HL-60/S4 treated with phorbol 12-myristate 13-acetate at 8.2 ng/mL for 4 days and 3 days (cell line): ENCODE results near the gene HSP90AA1.
"Not testable (repeated sequence)": the region's sequence is repeated elsewhere in the genome, so short reads cannot be mapped to it uniquely, and the experiment has no call there.

Source experiments
- in situ Hi-C: fragments of 300-500 bp; cut with MboI; formaldehyde crosslinking; loops from 2 replicates; pipeline ENCODE4 v1.15.0; 2022; ENCODE audit warnings: low sequenced_read_pairs

HSP90AA1 gene

DNA sequence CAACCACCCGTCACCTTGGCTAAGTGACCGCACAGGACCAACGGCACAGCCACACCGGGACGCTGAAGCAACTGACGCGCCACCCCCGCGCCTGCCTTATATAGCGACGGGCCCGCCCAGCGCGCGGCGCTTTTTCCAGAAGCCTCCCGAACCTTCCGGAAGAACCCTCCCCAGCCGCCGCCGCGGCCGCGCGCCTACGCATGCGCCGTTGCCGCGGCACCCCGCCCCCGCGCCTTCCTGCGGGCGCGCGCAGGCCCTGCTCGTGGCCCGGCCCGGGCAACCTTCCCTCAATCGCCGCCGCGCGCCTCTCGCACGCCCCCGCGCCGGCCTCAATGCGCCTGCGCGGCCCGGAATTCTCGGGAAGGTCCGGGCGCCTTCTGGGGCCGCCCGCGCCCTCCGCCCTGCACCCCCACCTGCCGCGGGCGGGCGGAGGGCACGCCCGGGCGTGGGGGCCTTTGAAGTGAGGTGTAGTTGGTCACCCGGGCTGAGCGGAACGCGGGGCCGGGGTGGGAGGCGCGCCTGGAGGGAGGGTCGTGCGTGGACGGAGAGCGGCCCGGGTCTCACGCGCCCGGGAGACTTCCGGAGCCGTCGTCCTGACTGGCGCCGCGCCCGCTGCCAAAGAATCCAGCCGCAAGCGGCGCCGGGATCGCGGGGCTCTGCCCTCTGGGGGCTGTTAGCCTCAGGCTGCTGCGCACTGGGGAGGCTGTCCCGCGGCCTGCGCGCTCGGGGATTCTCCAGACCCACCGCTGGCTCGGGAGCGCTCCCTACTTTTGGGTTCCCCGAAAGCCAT lies at the start of gene HSP90AA1:
HSP90AA1 (minus strand) TSS at position 73 of the 790 bp plus-strand sequence. CDS start 666 bp downstream, outside the sequence.
- in situ Hi-C loops, result loop anchor here (25.0 kb wide), 1 partner anchor 225 kb away; the partner anchor contains the start of genes MOK and ZNF839

DNA sequence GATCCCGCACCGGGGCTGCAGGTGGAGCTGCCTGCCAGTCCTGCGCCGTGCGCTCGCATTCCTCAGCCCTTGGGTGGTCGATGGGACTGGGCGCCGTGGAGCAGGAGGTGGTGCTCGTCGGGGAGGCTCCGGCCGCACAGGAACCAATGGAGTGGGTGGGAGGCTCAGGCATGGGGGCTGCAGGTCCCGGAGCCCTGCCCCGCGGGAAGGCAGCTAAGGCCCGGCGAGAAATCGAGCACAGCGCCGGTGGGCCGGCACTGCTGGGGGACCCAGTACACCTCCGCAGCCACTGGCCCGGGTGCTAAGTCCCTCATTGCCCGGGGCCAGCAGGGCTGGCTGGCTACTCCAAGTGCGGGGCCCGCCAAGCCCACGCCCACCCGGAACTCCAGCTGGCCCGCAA lies 48.6 kb upstream of the HSP90AA1 start:
- in situ Hi-C loops, result not testable (repeated sequence)

DNA sequence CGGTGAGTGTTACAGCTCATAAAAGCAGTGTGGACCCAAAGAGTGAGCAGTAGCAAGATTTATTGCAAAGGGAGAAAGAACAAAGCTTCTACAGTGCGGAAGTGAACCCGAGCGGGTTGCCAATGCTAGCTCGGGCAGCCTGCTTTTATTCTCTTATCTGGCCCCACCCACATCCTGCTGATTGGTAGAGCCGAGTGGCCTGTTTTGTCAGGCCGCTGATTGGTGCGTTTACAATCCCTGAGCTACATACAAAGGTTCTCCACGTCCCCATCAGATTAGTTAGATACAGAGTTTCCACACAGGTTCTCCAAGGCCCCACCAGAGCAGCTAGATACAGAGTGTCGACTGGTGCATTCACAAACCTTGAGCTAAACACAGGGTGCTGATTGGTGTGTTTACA lies 47.9 kb upstream of the HSP90AA1 start:
- in situ Hi-C loops, result not testable (repeated sequence)

DNA sequence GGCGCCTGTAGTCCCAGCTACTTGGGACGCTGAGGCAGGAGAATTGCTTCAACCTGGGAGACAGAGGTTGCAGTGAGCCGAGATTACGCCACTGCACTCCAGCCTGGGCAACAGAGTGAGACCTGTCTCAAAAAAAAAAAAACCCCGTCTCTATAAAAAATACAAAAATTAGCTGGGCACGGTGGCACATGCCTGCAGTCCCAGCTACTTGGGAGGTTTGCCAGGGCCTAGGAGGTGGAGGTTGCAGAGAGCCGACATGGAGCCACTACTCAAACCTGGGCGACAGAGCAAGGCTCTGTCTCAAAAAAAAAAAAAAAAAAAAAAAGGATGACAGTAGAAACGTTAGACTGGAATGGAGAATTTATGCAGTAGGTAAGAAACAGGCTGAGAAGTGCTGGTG lies 47.2 kb upstream of the HSP90AA1 start:
- in situ Hi-C loops, result not testable (repeated sequence)

DNA sequence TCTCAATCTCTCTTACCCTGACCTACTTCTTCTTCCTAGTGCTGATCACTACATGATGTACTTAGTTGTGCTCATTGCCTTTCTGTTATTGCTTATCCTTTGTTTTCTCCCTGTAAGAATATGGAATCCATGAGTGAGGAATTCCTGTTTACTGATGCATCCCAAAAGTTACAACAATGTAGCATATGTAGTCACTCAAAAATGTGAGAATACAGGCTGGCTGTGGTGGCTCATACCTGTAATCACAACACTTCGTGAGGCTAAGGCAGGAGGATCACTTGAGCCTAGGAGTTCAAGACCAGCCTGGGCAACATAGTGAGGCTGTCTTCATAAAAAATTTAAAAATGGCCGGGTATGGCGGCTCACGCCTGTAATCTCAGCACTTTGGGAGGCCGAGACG lies 44.9 kb upstream of the HSP90AA1 start:
- in situ Hi-C loops, result no loop called here

DNA sequence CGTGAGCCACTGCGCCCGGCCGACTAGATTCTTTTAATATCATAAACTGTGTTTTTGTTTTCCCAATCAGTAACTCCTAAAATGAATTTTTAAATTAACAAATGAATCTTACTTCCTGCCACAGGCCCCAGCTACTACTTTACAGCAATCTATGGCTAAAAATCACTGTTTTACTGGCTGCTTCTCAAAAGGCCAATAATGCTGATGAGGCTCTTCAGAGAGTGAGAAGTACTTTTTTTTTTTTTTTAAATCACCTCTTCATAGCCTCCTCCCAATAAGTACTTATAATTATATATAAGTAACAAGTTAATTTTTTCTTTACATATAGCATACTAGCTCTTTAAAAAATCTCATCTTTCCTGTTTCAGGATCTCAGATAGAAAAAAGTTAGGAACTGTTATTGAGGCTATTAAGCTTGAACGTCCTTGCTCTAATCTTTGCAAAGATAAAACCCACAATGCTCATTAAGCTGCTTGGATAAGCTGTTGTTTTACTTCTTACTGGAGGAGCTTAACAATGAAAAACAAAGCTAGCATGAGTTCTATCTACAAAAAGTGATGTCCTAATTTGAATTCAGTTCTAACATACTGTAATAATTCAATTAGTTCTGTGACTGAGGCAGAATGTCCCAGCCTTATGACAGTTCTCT lies 40.1 kb upstream of the HSP90AA1 start:
- in situ Hi-C loops, result no loop called here

DNA sequence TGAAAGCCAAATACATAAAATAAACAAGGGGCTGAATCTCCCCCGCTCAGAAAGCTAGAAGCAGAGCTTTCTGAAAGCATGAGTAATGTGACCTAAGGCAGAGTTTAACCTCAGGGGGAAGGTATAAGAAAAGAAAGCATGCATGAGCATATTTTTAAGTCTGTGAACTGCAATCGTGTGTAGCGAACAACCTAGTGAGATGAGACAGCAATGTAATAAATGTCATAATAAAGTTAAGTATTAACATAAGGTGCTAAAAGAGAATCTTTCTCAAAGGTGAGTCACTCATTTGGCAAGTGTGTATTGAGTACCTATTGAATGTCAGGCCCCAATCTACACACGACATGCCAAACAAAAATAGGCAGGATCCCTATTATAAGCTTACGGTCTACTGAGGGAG lies 38.7 kb upstream of the HSP90AA1 start:
- in situ Hi-C loops, result no loop called here

DNA sequence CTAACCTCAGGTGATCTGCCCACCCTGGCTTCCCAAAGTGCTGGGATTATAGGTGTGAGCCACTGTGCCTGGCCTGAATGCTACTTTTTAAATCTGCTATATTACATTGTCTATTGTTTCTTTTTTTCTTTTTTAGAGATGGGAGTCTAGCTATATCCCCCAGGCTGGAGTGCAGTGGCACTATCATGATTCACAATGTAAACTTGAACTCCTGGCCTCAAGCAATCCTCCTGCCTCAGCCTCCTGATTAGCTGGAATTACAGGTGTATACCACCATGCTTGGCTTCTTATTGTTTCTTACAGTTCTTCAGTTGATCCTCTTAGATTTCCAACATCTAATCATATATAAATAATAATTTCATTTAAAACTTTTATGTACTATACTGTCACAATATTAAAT lies 37.6 kb upstream of the HSP90AA1 start:
- in situ Hi-C loops, result no loop called here

DNA sequence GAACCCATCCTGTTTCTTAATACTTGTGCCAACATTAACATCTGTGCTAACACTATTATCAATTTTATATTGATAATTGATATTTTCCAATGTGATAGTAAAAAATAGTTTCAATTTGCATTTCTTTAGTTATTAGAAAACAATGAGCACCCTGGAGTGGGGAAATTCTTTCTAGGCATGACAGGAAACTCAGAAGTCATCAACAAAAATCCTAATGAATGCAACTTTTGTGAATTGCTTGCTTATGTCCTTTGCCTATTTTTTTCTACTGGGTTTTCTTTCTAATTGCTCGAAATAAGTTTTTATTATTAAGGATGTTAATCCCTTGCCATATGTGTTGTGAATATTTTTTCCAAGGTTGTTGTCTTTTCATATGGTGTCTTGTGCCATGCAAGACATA lies 34.7 kb upstream of the HSP90AA1 start:
- in situ Hi-C loops, result no loop called here

DNA sequence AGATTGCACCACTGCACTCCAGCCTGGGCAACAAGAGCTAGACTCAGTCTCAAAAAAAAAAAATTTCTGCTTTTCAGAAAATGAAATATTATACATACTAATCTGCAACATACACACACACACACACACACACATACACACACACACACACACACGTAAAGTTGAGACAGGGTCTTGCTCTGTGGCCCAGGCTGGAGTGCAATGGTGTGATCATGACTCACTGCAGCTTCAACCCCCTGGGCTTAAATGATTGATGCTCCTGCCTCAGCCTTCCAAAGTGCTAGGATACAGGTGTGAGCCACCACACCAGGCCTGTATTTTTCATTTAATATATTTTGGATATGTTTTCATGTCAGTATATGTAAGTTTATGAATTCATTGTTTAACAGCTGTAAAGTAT lies 34.0 kb upstream of the HSP90AA1 start:
- in situ Hi-C loops, result no loop called here

DNA sequence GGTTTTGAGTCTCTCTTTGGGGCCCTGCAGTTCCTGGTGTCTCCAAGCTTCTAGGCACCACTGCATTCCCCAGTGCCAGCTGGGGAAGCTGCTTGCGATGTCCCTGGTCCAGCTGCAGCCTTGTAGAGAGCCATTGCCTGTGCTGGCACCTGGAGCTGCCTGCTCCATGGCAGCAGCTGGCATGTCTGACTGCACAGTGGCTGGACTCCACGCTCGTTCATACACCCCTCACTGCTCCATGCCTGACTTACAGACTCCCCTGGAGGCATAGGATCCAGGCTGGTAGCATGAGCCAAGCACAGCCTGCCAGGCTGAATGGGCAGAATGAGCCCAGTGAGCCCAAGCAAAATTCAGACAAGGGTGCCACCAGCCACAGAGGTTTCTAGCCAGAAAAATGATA lies 31.0 kb upstream of the HSP90AA1 start:
- in situ Hi-C loops, result no loop called here

DNA sequence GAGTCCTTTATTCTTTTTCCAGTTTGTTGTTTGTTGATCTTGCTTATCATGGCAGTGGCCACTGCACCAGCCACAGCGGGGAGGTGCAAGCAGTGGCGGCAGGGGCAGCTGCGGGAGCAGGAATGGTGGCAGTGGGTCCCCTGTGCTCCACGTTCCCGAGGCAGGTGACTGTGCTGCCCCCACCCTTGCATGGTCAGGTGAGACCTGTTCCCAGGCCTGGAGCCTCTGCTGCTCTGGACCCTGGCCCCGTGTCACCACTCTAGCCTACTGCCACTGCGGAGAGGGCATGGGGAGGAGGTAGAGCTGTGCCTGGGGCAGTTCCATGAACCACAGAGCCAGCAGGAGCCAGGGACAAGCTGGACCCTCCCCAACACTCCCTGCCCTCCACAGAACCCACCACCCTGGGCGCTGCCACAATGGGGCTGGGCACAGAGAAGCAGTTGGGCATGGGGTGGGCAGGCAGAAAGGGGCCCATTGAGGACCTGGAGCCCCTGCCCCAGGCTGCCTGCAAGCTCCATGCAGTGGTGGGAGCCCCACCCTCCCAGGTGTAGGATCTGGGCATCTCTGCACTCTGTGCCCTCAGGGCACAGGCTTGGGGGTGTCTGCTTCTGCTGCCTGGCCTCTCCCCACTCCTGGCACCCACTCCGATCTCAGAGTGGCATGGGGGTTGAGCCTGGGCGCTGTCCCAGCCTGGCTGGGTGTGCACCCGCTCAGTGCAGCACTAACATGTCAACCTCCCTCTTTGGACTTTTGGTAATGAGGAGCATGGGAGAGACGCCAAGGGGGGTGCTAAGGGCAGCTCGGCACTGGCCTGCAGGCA lies 29.7 kb upstream of the HSP90AA1 start:
- in situ Hi-C loops, result no loop called here

DNA sequence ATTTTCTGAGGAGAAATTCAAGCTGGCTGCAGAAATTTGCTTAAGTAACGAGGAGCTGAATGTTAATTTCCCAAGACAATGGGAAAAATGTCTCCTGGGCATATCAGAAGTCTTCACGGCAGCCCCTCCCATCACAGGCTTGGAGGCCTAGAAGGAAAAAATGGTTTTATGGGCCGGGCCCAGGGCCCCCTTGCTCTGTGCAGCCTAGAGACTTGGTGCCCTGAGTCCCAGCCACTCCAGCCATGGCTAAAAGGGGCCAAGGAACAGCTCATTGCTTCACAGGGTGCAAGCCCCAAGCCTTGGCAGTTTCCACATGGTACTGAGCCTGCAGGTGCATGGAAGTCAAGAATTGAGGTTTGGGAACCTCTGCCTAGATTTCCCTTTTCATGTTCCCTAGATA lies 24.3 kb upstream of the HSP90AA1 start:
- in situ Hi-C loops, result no loop called here

DNA sequence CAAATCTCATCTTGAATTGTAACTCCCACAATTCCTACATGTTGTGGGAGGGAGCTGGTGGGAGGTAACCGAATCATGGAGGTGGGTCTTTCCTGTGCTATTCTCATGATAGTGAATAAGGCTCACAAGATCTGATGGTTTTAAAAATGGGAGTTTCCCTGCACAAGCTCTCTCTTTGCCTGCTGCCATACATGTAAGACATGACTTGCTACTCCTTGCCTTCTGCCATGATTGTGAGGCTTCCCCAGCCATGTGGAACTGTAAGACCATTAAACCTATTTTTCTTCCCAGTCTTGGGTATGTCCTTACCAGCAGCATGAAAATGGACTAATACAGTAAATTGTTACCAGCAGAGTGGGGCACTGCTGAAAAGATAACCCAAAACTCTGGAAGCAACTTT lies 22.5 kb upstream of the HSP90AA1 start:
- in situ Hi-C loops, result not testable (repeated sequence)

DNA sequence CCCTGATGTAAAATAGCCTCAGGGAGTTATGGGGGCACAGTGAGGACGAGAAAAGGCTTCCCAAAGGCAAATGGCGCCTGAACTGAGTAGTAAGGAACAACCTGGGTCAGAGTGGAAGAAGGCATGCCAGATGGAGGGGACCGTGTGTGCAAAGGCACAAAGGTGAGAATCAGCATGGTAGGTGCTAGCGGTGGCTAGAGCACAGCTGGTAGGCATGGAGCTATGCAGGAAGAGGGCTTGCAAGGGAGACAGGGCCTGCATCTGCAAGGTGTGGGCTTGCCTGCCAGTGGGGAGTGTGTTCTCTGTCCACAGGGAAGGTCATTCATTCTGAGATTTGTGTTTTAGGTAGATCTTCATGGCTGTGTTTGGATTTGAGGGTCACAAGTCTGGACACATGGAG lies 18.5 kb upstream of the HSP90AA1 start:
- in situ Hi-C loops, result no loop called here

DNA sequence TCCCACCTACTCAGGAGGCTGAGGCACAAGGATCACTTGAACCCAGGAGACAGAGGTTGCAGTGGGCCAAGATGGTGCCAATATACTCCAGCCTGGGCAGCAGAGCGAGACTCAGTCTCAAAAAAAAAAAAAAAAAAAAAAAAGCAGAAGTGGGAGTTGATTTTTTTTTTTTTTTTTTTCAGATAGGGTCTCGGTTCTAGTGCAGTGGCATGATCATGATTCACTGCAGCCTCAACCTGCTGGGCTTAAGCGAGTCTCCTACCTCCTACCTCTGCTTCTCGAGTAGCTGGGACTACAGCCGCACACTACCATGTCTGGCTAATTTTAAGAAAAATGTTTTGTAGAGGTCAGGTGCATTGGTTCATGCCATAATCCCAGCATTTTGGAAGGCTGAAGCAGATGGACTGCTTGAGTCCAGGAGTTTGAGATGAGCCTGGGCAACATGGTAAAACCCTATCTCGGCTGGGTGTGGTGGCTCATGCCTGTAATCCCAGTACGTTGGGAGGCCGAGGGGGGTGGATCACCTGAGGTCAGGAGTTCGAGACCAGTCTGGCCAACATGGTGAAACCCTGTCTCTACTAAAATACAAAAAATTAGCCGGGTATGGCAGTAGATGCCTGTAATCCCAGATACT lies 16.3 kb upstream of the HSP90AA1 start:
- in situ Hi-C loops, result no loop called here

DNA sequence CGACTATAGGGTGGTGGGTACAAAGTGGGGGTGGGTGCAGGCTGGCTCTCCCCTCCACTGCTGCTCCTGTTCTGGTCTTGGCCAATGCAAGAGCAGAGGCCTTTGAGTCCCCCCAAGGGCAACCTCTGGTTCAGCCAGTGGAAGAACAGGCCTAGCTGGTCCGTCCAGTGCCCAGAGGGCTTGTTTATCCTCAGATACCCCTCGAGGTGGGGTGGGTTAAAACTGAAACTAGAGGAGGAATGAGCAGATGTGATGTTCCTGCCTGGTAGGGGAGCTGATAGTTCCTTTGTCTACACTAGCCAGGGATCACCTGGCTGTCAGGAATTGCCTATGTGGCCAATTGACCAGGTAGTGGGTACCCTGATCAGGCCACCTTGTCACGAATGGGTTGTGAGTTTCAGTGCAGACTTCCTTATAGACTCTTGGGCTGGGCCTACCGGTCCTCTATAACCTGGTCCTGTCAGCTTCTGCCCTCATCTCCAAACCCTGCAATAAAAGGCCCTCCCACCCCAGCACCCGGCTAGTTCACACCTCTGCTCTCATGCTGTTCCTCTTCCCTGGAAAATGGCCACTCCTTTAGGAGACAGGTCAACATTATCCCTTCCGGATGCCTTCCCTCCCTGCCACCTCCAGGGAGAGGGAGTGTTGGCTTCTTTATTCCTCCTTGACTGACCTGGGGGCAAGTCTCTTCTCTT lies 10.7 kb upstream of the HSP90AA1 start:
- in situ Hi-C loops, result loop anchor here (25.0 kb wide), 1 partner anchor 215 kb away; the partner anchor contains the start of genes MOK and ZNF839

DNA sequence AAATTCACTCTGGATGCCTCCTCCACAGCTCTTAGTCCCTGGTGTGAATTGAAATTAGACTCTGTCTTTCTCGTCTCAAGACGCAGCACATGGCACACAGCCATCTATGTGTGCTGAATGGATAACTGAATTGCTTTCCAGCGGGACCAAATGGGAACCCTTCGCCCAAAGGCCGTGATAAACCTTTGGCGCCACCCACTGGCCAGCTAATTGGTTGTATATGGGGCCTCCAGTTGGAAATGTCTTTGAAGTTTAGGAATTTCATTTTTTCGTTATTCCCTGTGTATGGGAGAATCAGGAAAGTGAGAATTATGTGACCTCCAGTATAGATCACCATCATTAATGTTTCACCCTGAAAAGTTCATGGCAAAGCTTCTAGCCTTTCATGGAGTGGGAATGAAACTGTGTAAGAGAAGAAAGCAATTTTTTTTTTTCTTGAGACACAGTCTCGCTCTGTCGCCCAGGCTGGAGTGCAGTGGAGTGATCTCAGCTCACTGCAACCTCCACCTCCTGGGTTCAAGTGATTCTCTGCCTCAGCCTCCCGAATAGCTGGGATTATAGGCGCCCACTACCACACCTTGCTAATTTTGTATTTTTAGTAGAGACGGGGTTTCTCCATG lies 9.8 kb upstream of the HSP90AA1 start:
- in situ Hi-C loops, result loop anchor here (25.0 kb wide), 1 partner anchor 216 kb away; the partner anchor contains the start of genes MOK and ZNF839

DNA sequence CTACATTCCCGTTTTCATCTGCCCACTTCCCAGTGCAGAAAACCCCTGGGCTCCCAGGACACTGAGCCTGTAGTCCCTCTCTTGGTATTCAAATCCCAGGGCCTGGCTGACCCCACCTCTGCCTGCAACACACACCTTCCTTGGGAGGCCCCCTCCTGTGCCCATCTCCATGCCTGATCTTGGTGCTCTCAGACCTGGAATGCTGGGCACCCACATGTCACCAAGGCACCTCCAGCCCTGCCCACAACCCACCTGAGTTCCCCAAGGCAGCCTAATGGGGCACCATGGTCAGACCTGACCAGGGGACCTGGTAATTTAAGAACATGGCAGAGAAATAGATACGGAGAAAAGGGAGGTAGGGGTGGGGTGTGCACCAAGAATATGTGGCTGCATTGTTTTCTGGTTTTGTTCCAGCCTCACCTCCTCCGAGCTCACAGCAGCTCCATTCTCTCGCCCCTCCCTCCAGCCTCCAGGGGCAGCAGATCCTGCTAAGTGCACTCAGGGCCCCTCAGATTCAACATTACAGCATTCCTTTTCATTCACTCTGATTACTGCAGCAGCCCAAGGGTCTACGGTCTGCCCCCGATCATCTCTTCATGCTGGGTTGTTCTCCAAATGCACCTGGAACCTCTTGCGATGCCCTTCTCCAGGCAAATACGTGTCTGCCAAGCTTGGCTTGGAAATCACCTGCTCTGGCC lies 9.2 kb upstream of the HSP90AA1 start:
- in situ Hi-C loops, result loop anchor here (25.0 kb wide), 1 partner anchor 216 kb away; the partner anchor contains the start of genes MOK and ZNF839
